ENCODE data around the gene MAML2.

- TF ChIP-seq CTCF (IDR thresholded peaks at IDR 0.05), result no peak
- TF ChIP-seq POLR2A (IDR thresholded peaks at IDR 0.05), result no peak
Observed at GRCh38 chr11:95937358-95937757, 405.6 kb downstream of the MAML2 start.
